Esophagus squamous epithelium (tissue), 4 donors: Measurements from ENCODE around the gene TMEM255B.

Experiments
- POLR2A ChIP-seq, 4 donors: fragments of 450-650 bp; IDR thresholded peaks; one replicate each; pipeline ENCODE4 v1.6.1; 2017; ENCODE audit warnings: antibody characterized with exemption in 4 of 4, mild to moderate bottlenecking in 4 of 4, moderate library complexity in 3 of 4
- TF ChIP-seq, protein P1 (sequence below), 6 experiments: fragments of 450-650 bp in 4 of 6; fragments of 200-600 bp in 2 of 6; sonication (generic) in 2 of 6; IDR thresholded peaks; one replicate each; pipeline ENCODE4 v1.5.1; 2016 to 2019; ENCODE audit warnings: antibody characterized with exemption in 6 of 6, mild to moderate bottlenecking in 4 of 6, moderate library complexity in 4 of 6

DNA sequence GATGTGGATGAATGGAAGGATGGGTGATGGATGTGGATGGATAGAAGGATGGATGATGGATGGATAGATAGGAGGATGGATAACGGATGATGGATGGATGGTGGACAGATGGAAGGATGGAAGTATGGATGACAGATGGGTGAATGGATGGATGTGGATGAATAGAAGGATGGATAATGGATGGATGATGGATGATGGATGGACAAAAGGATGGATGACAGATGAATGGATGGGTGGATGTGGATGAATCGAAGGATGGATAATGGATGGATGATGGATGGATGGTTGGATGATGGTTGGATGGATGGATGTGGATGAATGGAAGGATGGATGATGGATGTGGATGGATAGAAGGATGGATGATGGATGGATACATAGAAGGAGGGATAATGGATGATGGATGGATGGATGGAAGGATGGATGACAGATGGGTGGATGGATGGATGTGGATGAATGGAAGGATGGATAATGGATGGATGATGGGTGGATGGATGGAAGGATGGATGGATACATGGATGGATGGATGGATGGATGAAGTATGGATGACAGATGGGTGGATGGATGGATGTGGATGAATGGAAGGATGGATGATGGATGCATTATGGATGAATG lies 39.3 kb downstream of the TMEM255B start:
- TF ChIP-seq, protein P1, sequence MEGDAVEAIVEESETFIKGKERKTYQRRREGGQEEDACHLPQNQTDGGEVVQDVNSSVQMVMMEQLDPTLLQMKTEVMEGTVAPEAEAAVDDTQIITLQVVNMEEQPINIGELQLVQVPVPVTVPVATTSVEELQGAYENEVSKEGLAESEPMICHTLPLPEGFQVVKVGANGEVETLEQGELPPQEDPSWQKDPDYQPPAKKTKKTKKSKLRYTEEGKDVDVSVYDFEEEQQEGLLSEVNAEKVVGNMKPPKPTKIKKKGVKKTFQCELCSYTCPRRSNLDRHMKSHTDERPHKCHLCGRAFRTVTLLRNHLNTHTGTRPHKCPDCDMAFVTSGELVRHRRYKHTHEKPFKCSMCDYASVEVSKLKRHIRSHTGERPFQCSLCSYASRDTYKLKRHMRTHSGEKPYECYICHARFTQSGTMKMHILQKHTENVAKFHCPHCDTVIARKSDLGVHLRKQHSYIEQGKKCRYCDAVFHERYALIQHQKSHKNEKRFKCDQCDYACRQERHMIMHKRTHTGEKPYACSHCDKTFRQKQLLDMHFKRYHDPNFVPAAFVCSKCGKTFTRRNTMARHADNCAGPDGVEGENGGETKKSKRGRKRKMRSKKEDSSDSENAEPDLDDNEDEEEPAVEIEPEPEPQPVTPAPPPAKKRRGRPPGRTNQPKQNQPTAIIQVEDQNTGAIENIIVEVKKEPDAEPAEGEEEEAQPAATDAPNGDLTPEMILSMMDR (IDR thresholded peaks at IDR 0.05), result no peak
- no peak for TF ChIP-seq POLR2A (IDR thresholded peaks at IDR 0.05)
